HS-27A (cell line): ENCODE results near the gene WDR49.

Experiments used
- DNase-seq: peaks from one replicate; pipeline ENCODE4 v3.0.0-alpha.2; 2012; ENCODE audit warnings: low read depth, missing footprints

Gene WDR49

DNA sequence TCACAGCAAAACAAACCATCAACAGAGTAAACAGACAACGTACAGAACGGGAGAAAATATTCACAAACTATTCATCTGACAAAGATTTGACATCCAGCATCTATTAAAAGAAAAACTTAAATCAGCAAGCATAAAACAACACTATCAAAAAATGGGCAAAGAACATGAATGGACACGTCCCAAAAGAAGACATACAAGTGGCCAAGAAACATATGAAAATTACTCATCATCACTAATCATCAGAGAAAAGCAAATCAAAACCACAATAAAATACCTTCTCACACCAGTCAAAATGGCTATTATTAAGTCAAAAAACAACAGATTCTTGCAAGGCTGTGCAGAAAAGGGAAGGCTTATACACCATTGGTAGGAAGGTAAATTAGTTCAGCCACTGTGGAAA lies 166.2 kb downstream of the WDR49 start:
- DNase-seq, result no peak

DNA sequence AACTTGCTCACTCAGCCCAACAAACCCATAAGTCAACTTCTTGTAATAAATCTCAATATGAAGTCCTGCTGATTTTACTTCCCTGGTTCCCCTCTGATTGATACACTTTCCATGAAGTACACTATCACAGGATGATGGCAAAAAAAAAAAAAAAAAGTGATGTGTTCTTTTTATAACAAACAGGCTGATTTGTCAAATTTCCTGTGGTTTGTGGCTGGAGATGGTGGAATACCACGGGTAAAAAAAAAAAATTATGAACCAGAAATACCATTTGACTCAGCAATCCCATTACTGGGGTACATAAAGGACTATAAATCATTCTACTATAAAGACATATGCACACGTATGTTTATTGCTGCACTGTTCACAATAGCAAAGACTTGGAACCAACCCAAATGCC lies 169.2 kb downstream of the WDR49 start:
- no peak for DNase-seq

DNA sequence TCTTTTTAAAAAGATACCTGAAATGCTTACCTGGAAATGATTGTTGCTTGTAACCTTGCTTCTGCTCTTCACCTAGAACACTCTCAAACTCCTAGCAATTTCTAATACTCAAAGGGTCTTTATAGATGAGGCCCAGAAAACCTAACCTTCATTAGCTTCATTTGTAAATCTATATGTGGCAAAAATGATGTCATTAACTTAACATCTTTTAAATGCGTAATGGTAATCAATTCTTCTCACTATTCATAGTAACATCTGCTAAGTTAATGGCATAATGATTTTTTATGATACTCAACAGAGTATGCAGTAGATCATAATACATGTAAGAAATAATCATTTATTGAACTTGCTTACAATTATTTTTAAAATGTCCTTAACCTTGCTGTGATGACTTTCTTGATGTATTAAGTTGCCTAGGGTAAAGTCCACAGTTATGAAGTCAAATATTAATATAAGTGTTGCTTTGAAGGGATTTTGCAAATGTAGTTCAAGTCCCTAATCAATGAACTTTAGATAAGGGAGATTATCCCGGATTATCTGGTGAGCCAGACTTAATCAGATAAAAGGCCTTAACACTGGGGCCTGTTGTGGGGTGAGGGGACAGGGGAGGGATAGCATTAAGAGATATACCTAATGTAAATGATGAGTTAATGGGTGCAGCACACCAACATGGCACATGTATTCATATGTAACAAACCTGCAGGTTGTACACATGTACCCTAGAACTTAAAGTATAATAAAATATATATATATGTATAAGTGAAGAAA lies 169.8 kb downstream of the WDR49 start:
- DNase-seq, result no peak

DNA sequence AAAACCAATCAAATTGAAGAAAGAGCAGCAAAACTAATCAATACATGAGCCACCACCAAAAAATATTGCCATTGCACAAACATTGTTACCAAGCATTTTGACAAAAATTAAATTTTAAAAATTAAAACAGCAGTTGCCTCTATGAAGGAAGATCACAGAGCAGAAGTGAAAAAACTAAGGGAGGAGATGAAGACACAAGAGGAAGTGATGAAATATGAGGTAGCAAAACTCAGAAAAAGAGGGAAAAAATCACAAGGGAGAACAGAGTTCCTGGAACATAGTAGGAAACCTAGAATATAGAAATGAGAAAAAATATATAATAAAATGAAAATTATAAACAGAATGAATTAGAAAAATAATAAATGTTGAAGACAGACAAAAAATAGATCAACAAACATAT lies 172.6 kb downstream of the WDR49 start:
- no peak for DNase-seq

DNA sequence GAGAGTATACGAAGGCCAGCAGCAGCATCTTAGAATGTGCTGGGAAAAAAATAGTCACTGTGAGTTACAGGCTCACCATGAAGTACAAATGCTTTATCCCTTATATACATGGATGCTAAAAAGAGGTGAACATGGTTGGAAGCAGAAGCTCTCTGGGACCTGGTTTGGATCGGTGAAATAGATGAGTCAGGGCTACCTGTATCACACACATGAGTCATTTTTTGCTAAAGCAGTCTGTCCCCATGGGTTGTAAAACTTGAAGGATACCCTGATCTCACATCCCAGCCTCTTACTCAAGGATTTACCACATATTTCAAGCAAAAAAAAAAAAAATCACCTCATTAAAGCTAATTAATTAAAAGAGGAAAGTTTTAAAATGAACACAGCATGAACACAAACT lies 173.0 kb downstream of the WDR49 start:
- DNase-seq, result no peak

DNA sequence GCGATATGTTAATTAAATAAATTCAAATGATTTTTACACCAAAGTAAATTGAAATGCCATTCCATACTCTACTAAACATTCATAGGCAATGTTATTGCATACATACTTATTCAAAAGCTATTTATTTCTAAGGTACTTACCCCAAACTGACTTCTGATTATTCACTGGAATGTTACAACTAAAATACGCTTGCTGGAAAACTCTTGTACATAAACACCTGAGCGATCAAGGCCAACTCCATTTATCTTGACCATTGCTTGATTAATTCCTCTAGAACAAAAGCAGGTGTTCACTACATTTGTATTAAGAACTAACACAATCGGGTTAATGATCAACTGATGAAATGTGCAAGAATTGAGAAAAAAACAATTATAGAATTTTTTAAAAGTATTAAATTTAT lies 179.9 kb downstream of the WDR49 start, which contains the start of gene SERPINI2:
SERPINI2 (minus strand) TSS at position 180 of the 400 bp plus-strand sequence. CDS start 2,208 bp downstream, outside the sequence.
- no peak for DNase-seq

DNA sequence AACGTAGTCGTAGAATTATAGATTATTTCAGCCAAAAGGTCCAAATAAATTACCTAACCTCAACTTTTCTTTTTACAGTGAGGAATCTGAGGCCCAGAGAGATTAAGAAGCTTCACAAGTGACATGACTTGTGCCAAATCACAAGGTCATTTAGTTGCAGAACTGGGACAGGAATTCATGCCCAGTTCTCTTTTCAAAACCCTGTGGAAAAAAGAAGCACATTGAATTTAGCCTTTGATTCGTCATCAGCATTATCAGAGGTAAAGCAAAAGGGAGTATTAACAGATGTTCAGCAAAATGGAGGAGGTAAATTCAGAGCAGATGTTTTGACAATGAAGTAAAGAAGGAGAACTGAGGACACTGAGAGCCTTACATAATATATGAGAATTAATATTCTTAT lies 184.4 kb downstream of the WDR49 start:
- no peak for DNase-seq

DNA sequence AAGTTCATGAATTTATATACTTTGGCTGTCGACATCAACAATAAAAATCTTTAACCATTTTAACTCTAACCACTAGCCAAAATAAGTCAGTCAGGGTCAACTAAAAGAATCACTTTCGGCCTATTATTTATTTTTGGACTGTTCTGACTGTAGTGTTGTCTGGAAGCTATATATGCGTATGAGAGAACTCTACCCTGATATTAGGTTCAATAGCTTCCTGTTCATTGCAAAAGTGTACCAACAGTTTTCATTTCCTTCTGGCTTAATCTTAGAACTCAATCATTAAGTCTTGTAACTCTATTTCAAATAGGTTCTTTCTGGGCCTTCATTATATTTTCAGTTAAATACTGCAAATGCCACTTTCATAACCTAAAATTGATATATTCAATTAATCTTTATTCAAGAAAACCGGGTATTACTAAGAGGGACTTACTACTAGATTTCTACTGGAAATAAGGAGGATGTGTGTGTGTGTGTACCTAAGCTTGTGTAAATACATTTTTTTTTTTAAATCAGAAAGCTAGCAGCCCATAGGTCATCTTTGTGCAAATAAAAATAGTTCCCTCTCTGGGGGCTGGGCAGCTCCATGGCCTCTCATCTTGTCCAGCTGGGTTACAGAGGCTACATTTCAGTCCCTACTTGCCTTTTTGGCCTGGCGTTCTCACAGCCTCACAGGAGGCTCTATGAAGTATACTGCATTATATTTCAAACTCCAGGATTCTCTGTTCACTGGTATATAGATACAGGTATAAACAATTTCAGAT lies 185.7 kb downstream of the WDR49 start:
- DNase-seq, result no peak

DNA sequence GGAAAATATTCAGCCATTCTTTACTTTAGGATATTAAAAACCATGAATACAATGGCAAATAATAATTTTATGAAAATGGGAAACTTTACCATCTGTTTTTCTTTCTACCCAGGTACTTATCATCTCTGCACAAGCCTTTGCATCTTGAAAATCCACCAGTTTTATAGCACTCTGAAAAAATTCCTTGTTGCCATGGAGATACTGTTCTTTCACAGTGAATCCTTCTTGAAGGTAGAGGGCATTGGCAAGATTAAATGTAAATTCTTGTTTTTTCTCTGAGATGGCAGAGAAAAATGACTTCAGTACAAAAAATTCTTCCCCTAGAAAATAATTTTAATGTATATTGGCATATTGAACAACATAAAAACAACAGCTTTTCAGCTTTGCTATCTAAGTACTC lies 186.8 kb downstream of the WDR49 start:
- DNase-seq, result no peak

DNA sequence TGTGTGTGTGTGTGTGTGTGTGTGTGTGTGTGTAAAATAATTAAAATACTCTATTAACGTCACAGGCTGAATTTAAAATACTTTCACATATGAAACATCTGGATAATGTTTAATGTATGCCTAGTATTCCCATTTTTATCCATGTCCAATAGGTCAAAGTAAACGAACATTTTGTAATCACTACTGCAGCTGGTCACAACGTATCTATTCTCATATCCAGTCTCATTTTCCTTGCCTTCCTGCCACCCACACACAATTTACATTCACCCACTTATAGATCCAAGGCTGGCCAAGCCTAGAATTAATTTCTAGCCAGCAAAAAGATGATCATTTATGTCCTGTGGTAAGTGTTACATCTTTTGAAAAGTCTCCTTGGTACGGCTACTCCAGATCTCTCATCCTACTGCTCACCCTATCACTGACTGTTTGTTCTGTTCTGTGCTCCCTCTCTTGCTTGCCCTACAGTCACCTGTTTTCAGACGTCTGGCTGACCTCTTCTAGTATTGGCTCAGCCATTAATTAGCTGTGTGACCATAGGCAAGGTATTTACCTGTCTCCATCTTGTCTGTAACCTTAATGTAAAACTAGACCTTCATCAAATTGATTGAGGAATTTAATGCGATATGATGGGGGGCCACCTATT lies 197.5 kb downstream of the WDR49 start:
- DNase-seq, result no peak

DNA sequence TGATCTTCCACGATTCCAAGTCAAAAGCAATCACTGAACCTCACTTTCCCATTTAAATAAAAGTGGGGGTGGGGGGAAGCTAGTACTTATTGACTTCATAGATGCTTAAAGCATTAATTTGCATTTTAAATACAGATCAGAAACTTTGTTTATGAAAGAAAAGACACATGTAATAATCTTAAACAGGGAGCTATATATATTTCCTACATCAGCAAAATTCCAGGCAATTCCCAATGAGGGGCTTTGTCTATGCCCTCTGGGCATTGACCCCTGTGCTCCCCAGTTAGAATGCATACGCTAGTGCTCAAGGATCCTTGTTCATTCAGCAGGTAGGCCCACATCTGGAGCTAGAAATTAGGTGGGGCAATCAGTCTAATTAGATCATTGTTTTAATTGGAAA lies 199.9 kb downstream of the WDR49 start:
- DNase-seq, result no peak

DNA sequence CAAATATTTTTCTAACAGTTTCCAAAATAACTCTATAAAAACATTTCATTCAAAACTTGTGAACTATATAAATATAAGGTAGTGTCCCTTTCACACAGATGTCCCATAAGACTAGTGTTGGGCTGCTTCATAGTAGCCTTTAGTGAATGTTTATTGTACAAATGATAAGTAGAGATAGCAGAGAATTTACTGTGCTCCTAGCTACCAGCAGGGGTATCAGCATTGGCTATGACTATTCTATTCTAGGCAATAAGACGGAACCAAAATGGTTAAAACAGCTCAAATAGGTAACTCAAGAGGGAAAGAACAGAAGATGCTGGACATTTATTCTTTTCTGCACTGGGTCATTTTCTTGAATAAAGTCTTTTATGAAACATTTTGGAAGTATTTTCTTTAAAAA lies 202.5 kb downstream of the WDR49 start:
- DNase-seq, result no peak

DNA sequence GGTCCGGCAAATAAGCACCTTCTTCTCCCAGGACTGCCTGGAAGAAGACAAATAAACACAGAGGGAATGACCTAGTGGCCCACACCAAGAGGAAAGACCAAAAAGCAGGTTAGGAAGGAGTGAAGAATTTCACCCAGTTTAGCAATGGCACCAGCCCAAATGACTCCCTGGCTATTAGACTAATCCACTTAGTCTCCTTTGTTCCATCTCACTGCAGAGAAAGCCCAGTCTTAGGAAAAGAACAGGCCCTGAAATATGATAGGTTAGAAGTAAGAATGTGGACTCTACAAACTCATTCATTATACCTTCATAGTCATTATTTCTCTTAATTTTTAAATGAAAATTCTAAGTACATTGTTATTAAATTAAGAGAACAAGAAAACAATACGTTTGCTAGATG lies 203.1 kb downstream of the WDR49 start:
- no peak for DNase-seq

DNA sequence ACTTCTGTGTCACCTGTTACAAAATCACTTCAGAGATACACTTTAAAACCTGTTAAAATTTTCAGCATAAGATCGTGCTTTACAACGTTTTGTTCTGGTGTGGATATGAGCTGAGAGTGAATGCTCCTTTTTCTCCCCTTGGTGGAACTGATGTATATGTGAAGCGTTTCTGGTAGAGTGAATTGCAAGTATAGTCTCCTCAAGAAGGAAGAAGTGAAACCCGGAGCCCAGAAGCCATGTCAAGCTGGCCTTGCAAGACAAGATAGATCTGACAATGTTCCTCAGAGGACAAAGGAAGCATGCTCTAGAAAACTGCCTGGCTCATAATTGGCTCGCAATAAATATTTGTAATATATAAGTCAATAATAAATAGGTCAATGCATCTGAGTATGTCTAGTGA lies 203.5 kb downstream of the WDR49 start:
- no peak for DNase-seq

DNA sequence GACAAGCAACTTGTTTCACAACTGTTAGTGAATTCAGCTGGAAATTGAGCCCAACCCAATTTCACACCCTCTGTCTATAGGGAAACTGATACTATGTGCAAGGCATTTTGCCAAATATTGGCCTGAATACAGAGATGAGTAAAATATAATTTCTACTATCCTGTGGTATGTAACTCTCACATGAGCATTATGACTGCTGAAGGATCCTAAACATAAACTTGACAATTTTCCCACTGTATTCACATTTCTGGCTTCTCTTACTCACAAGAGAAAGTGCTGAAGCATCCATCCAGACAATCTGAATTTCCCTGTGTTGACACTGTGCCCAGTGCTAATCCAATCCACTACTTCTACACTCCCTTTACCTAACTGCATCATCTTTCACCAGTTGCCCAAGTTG lies 208.3 kb downstream of the WDR49 start:
- DNase-seq, result no peak

DNA sequence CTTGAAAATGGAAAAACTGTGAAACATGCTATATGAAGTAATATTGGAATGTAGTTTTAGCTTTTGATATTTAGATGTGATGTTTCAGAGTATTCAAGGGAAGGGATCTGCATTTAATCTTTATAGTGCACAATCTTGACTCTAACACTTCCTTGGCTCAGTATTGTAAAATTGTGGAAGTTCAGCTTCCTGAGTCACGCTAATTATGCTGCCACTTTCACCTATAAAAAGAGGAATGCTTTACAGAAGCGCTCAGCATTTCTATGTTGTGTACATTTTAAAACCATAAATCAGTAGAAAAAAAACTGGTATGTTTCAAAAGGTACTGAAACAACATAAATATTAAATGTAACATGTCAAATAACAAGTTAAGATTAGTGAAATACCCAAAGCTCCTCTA lies 212.5 kb downstream of the WDR49 start:
- no peak for DNase-seq

DNA sequence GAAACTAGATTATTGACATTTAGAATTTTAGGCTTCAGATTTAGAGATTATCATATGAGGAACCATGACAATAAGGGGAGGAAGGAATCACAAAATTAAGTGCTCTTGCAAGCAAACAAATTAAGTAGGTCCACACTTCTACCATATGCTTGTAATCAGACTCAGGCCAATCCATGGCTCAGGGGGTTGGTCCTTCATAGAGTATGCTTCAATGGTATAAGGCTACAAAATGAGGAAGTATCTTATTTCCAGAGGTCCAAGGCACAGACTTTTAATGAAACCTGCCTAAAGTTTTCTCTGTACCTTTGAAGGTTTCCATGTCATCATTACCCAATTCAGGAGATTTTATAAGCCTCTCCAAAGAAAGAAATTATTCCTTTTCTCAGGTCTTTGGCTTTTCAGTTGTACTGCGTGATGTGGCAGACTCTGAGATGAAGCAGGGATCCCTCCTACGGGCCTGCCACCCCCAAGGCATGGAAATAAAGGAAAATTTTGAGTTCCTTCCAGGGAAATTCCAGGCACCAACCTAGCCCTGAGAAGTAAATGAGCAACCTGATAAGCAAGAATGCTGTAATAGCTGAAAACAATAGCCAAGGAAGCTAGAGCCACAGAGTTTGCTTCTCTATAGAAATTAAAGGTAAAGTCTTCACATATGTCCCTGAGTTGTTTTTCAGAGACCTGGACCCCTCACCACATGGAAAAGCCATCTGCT lies 216.2 kb downstream of the WDR49 start:
- DNase-seq, result no peak
